RCC 7860 (cell line): ENCODE measurements around the gene BRAF.
"Not testable (repeated sequence)": the region's sequence is repeated elsewhere in the genome, so short reads cannot be mapped to it uniquely, and the experiment has no call there.

ENCODE experiments used
- DNase-seq: peaks from one replicate; pipeline ENCODE4 v3.0.0-alpha.2; 2015; ENCODE audit warnings: low spot score
- FAIRE-seq: peaks from 2 replicates; lab custom pipeline; 2012; peaks lifted over from hg19 to GRCh38; lab: Jason Lieb, UNC

Gene BRAF

DNA sequence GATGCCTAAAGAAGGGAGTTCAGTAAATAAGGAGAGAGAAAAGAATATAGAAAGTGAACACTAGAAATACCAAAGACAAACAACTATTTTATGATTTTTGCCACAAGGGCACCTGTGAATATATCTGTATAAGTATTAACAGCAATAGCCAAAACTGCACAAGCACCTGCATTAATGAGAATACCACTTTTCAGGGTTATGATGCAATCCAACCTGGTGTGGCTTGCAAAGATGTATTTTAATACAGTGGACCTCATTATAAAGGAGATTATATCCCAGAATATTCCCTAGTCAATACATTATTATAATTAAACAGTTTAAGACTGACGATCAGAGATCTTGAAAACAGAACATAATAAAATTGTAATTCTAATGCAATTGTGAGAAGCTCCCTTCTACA is 4.0 kb downstream of the BRAF start:
- no peak for FAIRE-seq
- DNase-seq = no peak

DNA sequence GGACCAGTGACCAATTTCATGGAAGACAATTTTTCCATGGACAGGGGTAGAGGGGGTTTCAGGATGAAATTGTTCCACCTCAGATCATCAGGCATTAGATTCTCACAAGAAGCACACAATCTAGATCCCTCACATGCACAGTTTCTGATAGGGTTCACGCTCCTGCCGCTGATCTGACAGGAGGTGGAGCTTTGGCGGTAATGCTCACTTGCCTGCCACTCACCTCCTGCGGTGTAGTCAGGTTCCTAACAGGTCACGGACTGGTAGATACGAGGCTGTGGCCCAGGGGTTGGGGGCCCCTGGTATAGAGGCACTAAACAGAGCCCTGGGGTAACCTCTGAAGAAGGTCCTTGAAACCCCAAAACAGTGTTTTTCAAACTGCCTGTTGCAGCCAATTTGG is 6.5 kb downstream of the BRAF start:
- FAIRE-seq (no peak), DNase-seq (no peak)

DNA sequence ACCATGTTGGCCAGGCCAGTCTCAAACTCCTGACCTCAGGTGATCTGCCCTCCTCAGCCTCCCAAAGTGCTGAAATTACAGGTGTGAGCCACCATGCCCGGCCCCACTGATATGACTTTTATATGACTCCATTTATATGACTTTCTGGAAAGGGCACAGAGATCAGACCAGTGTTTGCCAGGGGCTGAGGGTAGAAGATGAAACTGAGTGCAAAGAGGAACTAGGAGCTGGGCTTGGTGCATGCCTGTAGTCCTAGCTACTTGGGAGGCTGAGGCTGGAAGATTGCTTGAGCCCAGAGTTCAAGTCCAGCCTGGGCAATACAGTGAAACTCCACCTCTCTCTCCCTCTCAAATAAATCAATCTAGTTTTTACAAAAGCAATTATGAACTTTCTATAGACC is 7.5 kb downstream of the BRAF start:
- FAIRE-seq = no peak

DNA sequence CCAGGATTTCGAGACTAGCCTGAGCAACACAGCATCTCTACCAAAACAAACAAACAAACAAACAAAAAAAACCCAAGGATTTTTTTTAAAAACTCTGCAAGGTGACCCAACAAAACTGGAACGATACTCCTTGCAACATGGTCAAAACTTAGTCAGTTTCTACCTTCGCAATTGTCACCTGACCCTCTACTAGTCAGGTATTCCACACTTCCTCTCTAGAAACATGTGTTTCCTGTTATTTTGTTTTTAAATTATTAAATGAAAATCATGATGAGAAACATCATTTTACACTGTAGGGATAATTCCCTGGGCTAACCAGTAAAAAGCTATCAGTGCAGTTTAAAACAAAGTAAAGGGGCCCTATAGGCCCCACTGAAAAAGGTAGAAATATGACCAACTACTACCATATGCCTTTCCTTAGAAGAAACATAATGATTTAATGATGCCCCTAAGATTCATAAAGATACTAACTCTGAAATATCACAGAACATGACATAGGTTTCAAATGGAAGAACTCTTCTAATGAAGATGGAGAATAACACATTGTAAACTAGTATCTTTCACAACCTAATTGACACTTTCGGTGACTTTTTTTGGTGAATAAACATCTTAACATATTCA is 8.7 kb downstream of the BRAF start:
- no peak for DNase-seq
- no peak for FAIRE-seq

More for the DNA sequence above, 7.5 kb downstream of the BRAF start:
- no peak for DNase-seq

DNA sequence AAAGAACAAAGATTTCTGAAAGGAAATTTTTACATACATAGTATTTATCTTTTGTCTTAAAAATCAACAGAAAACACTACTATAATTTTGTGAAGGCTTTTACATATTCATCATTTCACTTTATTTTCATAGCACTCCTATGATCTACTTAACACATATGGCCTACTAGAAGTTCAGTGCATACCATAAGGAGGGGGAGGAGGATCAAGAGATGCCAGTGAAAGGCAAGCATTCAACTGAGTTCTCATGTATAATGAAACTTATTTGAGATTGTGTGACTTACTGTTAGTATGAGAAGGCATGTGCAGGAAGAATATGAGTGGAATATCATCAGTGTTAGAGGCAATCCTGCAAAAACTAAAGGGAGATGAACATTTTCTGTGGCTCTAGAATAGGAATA is 10.6 kb downstream of the BRAF start:
- DNase-seq (no peak), FAIRE-seq (no peak)

DNA sequence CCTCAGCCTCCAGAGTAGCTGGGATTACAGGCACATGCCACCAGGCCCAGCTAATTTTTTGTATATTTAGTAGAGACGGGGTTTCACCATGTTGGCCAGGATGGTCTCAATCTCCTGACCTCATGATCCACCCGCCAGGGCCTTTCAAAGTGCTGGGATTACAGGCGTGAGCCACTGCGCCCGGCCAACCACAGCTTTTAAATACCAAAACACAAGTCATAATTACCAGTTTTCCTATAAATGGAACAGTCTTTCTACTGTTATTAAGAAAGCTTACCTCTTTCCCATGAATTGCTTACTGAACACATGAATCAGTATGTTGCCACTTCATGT is 11.2 kb downstream of the BRAF start:
- not testable (repeated sequence) for FAIRE-seq, DNase-seq

DNA sequence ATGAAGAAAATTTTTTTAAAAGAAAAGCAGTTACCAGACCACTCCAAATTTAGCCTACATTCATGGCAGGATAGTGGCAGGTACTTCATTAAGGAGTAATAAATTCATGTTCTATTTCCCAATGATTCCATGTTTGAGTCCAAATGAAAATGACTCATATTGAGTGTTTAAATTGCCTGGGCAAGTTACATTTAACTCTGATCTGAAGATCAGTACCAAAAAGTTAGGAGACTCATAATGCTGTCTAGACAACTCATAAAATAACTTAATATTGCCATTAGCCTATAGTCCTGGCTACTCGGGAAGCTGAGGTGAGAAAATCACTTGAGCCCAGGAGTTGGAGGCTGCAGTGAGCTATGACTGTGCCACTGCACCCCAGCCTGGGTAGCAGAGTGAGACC is 13.0 kb downstream of the BRAF start:
- FAIRE-seq (no peak), DNase-seq (no peak)

DNA sequence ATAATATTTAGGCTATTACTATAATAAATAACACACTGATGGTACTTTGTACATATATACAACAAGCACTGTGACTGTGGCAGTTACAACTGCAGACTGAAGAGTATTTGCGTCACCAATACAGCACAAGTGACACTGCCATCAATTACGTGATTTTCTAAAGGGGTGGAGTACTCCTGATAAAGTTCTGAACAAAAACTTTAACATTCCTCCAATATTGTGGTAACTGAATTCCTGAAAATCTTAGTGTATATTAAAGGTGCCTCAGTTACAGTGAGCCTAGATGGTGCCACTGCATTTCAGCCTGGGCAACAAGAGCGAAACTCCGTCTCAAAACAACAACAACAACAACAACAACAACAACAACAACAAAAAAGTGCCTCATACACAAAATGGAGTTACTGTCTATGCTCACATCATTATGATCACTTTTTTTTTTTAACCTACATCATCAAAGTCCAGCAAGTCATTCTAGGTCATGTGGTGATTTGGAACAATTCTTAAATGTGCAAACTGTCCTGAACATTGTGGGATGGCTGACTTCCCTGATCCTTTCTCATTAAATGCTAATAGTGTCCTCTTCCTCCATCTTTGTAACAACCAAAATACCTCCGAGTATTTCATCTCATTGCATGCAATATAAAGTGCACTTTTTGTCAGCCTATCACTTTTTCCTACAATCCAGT is 15.1 kb downstream of the BRAF start:
- no peak for FAIRE-seq
- no peak for DNase-seq

DNA sequence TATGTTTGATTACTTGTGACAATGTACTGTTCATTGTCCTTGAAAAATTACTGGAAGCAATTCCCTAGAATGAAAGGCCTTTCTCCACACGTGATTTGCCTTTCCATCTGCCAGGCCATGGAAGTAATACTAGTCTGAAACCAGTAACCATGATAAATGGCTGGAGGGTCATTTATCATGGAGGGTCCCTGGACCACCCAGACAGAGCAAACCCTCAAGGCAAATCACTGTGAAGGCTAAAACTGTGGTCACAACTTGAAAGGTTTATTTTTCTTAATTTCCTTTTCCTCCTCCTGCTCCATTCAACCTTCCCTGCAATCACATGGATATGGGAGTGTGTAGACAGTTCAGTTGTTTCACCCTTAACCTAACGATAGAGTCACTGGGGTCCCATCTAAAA is 16.4 kb downstream of the BRAF start:
- no peak for FAIRE-seq

DNA sequence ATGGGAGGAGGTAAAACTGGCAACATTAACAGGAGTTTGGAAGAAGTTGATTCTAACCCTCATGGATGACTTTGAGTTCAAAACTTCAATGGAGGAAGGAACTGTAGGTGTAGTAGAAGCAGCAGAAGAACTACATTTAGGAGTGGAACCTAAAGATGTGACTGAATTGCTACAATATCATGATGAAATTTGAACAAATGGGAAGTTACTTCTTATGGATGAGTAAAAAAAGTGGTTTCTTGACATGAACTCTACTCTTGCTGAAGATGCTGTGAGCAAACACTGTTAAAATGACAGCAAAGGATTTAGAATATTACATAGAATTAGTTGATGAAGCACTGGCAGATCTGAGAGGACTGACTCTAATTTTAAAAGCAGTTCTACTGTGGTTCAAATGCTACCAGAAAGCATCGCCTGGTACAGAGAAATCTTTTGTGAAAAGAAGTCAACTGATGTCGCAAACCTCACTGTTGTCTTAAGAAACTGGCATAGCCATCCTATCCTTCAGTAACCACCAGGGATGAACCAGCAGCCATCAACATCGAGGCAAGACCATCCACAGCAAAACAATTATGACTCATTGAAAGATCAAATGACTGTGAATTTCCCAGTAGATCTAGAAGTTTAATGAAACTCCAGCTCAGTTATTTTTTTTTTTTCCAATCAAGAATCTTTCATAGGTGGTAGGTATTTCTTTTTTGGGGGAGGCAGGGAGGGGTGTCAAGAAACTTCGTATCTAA is 20.8 kb downstream of the BRAF start:
- DNase-seq = peak; percentile 19
- no peak for FAIRE-seq

More for the DNA sequence above, 16.4 kb downstream of the BRAF start:
- no peak for DNase-seq

DNA sequence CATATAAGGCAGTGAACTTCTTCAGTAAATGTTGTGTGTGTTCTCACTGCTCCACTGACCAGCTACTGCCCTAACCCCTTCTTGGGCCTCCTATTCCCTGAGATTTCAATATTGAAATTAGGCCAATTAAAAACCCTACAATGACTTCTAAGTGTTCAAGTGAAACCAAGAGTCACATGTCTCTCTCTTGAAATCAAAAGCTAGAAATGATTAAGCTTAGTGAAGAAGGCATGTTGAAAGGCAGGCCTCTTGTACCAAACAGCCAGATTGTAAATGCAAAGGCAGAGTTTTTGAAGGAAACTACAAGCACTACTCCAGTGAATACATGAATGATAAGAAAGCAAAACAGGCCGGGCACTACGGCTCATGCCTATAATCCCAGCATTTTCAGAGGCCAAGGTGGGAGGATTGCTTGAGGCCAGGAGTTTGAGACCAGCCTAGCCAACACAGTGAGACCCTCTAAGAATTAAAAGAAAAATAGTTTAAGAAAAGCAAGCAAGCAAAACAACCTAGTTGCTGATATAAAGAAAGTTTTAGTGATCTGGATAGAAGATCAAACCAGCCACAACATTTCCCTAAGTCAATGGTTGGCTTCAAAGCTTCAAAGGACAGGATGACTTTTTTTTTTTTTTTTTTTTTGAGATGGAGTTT is 22.3 kb downstream of the BRAF start:
- no peak for DNase-seq
- no peak for FAIRE-seq

DNA sequence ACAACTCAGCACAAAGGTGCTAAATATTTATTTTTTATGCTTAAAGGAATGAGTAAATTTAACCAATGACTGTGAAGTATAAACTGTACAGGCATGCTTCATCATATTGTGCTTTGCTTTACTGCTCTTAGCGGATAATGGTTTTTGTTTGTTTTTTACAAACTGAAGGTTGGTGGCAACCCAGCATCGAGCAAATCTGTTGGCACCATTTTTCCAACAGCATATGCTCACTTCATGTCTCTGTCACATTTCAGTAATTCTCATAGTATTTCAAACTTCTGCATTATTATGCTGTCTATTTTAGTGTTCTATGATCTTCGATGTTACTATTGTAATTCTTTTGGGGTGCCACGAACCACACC is 22.8 kb downstream of the BRAF start:
- DNase-seq (no peak), FAIRE-seq (no peak)

DNA sequence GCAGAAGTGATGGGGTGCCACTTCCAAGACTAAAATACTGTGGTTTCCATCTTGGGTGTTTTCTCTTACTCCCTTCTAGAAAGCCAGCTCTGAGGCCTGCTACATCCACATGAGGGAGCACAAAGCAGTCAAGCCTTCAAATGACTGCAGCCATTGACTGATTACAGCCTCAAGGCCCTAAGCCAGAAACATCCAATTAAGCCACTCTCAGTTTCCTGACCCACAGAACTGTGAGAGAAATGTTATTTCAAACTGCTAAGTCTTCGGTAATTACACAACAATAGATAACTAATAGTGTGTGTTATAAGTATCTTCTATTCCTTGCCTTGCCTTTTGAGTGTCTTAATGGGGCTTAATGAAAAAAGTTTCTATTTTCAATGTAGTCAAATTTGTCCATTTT is 24.8 kb downstream of the BRAF start:
- no peak for FAIRE-seq
- no peak for DNase-seq

DNA sequence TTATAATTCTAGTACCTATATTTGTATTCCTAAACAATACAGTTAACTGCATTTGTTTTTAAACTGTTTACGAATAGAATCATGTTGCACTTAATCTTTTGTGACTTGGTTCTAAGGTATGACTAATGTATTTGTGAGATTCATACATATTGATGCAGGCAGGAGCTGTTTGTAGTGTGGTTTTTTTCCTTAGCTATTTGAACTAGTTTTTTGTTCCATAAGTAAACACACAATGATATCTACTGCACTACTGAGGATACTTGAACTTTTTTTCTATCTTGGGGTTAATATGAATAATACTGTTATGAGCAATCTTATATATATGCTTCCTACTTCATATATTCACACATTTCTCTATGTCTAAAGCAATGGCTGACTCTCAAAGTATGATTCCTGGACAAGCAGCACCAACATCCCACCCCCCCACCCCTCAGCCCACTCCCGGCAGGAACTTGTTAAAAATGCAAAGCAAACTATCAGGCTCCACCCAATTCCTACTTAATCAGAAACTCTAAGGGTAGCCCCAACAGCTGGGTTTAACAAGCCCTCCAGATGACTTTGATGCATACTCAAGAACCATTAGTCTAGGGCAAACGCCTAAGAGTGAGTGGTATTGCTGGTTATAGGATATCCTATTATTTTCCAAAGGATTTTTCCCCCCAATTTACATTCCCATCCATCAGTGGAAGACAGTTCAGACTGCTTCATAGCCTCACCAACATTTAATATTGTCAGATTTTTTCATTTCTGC is 25.8 kb downstream of the BRAF start:
- FAIRE-seq (peak; percentile 18), DNase-seq (no peak)

DNA sequence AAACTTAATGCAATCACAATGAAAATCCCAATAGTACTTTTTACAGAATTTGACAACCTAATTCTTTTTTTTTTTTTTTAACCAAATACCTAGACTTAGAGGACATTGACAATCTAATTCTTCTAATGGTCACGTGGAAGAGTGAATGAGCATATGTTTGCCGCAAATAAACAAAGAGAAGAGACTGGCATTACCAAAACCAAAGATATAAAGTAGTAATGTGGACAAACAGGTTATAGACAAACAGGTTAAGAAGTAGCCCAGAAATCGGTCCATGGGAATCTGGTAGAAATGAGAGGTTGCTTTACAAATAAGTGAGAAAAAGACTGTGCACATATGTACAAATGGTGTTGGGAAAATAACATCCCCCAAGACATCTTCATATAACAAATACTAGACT is 27.7 kb downstream of the BRAF start:
- FAIRE-seq (no peak), DNase-seq (no peak)

DNA sequence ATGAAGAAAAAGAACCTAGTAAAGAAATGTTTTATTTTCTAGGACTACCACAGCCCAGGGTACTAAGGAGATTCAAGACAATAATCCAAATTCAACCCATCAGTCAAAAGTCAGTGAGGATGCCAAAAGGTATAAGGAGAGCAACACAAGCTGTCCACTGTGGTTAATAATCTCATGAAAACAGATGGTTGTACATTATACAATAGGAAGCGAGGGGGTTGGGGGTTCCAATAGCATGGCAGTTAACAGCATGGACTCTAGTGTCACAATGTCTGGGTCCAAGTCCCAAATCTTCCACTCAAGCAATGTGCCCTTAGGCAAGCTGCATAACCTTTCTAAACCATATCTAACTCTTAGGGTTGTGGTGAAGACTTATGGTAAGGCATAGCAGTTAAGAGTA is 35.1 kb downstream of the BRAF start:
- no peak for DNase-seq

DNA sequence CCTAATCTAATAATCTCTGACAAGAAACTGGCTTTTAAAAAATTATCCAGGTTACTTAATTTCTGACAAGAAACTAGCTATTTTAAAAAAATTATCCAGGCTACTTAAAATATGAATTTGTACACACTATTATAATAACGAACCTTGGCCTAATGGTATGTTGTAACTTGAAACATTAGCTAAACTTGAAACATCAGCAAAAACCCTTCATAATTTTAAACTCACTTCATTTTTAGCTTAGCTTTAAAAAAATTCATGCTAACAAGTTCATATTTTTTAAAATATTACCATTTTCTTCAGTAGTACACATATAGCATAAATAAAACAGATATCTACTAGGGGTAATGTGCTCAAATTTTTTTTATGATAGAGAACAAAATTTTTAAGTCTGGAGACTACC is 35.6 kb downstream of the BRAF start:
- FAIRE-seq (peak; percentile 42), DNase-seq (no peak)

More for the DNA sequence above, 35.1 kb downstream of the BRAF start:
- no peak for FAIRE-seq

DNA sequence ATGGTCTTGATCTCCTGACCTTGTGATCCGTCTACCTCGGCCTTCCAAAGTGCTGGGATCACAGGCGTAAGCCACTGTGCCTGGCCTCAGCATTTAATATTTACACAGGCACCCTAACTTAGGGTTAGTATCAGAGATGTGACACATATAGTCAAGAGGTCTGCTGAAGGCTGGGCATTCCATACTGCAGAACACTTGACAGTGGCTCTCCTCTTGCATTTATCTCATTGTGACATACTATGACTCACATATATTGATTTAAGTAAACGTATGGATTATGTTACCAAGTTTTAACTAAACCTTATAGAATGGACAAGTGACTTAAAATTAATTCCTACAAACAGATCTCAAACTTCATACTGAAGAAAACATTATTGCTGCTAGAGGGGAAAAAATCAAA is 36.6 kb downstream of the BRAF start:
- FAIRE-seq (no peak), DNase-seq (no peak)

DNA sequence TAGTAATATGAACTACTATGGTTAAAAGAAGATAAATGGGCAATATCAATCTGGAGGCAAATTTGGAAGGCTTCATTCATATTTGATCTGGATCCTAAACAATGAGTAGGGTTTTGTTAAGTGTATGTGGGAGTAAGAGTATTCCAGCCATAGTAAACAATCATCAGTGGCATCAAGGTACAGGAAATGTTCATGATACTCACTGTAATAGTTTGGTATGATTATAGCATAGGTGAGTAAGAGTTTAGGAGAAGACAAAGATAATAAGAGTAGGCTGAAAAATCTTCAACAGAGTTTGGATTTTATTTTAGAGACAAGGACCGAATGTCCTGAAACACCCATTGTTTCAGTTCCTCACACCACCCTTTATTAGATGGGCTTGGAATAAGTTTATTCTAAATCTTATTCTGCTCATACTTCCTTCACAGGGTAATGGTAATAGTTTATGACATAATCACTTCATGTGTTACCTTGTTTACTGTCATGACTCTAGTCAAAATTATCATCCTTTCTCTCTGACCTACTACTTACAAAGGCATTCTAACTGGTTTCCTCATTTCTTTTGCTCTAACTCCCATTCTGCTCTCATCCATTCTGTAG is 38.9 kb downstream of the BRAF start:
- FAIRE-seq (no peak), DNase-seq (no peak)

DNA sequence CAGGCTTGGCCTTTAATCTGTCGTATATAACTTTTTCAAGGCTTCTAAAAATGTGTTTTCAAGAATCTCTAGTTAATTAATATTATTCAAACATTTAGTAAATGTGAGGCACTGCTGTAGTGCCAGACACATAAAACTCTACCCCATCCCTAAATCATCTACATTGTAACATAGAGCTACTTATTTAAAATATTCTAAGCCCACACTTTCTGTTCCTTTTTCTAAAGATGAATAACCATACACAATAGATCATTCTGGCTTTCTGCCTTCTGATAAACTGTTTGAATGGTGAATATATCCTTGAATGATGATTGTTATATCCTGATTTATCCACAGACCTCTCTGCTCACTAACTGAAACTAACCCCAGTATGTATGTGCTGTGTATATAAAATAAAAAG is 41.4 kb downstream of the BRAF start:
- no peak for FAIRE-seq
- no peak for DNase-seq

DNA sequence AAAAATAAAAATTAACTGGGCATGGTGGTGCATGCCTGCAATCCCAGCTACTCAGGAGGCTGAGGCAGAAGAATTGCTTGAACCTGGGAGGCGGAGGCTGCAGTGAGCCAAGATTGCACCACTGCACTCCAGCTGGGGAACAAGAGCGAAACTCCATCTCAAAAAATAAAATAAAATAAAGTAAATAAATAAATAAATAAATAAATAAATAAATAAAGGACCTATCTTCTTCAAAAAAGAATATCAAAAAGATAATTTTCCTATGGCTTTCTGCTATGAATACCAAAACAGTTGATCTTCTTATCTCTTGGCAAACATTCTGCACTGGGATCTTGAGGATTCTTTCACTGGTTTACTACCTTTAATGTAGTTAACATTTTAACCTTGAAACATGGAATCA is 41.9 kb downstream of the BRAF start:
- not testable (repeated sequence) for DNase-seq, FAIRE-seq
